GM18526 (cell line): ENCODE measurements around the gene H19.

Experiments
- POLR2A ChIP-seq: IDR thresholded peaks from 3 replicates; pipeline ENCODE4 v1.6.1; 2011; ENCODE audit not compliant: insufficient read length; ENCODE audit errors: extremely low read depth

The H19 gene

DNA sequence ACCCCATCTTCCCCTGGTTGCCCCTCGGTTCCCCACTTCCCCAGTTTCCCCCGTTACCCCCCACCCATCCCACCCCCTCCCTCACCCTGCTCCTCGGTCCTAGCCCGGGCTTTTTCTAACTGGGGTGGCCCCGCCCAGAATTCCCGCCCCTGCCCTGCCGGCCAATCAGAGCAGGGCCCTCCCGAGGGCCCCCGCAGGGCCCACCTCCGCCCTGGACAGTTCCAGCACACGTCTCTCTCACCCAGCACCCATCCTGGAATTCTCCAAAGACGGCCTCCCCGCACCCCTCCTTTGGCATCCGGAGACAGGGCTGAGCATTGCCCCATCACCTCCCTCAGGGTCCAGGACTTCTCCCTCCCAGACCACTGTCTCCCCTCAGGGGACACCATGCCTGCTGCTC is at the start of gene H19:
H19 (minus strand) TSS at position 88 of the 400 bp plus-strand sequence.
- no peak for TF ChIP-seq POLR2A

DNA sequence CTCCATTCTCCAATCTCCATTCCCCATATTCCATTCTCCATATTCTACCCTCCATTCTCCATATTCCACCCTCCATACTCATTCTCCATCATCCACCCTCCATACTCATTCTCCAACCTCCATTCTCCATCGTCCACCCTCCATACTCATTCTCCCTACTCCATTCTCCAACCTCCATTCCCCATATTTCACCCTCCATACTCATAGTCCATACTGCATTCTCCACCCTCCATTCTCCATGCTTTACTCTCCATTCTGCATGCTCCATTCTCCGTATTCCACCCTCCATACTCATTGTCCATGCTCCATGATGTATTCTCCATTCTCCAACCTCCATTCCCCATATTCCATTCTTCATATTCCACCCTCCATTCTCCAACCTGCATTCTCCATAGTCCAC is 44.3 kb upstream of the H19 start:
- no peak for TF ChIP-seq POLR2A

DNA sequence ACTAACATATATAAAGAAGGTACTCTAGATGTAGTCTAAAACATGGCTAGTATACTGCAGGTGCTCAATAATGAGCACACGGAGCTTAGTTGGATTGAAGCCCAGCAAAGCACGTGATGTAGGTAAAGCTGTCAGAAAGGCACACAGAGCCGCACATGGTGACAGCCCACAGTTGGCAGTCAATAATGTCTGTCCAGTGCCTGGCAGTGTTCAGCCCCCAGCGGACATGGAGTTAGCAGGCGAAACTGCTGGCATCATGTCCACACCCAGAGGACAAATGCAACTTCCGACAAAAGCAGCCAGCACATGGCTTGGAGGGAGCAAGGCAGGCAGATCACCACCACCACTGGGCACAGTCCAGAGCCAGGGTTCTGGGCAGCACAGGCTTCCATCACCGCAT is 43.5 kb upstream of the H19 start:
- no peak for TF ChIP-seq POLR2A

- no peak for TF ChIP-seq POLR2A
Measured at GRCh38 chr11:2039198-2039759, 41.6 kb upstream of the H19 start.

- TF ChIP-seq POLR2A = no peak
Measured at GRCh38 chr11:2036863-2037486, 39.3 kb upstream of the H19 start.

DNA sequence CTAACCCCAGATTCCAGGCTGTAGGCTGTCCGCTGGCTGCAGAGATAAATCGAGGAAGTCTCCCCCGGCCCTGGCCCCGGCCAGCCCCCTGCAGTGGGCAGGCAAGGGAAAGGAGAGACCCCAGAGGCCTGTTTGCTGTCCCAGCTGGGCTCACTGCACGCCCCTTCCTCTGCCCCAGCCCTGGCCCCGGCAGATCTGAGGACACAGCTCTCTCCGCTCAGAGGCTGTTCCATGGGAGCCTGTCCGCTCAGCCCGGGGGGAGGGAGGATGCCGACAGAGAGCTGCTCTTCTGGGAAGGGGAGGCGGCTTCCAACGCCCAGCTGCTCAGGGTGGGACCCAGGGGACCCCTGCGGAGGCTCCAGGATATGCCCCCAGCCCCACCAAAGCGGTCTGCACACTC is 37.7 kb upstream of the H19 start:
- TF ChIP-seq POLR2A = no peak

GRCh38 chr11:2031058-2031457 is 33.4 kb upstream of the H19 start:
- TF ChIP-seq POLR2A = no peak

DNA sequence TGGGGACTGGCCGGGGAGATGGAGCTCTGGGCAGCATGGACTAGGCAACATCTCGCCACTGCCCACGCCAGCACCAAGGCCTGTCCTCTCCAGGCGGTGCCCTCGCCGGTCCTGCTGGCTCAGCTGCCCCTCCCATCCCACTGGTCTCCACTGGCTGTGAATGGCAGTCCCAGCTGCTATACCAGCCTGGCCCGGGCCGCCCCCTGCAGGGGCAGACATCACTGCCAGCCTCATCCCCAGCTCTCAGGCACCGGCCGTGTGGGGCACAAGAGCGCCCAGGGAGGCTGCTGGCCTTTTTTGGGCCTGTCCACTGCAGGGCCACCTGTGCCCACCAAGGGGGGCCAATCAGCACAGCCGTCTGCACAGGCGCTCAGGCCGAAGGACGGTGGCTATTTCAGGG is 30.1 kb upstream of the H19 start:
- TF ChIP-seq POLR2A = no peak

DNA sequence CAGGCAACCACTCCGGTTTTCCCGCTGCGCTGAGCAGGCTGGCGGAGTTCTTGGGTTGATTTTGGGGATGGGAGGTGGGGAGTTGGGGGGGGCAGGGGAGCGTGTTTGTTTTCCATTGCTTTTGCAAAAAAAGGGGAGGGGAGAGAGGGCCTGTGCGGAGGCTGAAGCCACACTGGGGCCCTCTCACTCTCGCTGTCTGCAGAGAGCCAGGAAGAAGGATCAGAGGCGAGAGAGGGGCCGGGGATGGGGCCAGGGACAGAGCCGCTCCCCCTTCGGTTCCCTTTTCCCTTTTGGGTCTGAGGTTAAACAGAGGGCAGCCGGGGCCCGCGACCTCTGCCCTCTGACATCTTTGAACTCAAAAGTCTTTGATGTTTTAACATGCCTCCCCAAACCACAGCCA is 17.4 kb upstream of the H19 start:
- no peak for TF ChIP-seq POLR2A

DNA sequence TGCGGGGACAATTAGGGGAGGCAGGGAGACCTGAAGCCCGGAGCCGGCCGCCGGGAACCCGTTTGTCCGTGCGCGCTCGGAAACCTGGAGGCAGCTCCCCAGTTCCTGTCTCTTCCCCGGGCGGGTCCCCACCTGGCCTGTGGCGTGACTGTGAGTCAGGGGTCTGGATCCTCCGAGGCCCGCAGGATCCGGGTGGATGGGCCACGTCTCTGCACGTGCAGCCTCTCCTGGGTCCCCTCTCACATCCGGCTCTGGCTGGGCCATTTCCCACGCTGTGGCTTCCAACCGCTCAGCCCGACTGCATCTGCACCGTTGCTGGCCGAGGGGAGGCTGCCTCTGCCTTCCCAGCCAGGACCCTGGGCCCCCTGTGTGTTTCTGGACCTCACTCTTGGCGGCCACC is 14.8 kb upstream of the H19 start:
- TF ChIP-seq POLR2A = no peak

DNA sequence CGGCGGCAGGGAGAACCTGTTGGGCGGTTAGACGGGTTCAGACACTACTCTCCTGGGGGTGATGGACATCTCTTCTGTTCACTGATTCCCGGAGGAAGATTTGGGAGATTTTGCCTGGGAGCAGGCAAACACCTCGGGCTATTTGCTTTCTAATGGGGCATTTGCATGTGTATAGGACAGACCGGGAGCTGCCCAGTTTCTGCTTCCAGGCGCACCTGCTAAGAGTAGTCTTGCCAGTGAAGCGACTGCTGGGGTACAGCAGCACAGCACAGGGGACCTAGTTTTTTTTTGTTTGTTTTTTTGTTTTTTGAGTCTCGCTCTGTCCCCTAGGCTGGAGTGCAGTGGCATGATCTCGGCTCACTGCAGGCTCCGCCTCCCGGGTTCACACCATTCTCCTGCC is 6.8 kb upstream of the H19 start:
- TF ChIP-seq POLR2A = no peak

DNA sequence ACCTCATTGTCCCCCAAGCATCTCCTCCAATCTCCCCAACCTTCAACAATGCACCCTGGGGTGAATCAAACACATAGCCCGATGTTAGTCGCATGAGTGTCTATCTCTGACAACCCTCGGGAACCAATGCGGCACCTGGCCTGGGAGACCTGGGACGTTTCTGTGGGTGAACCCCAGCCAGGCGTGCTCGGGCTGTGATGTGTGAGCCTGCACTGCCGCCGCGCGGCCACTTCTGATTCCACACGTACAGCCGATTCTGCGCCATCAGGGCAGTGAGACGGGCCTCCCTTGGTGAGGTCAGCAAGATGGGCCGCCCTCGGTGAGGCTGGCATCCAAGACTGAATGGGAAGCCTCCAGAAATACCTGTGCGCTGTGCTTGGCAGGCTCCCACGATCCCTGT is 5.2 kb upstream of the H19 start:
- no peak for TF ChIP-seq POLR2A

DNA sequence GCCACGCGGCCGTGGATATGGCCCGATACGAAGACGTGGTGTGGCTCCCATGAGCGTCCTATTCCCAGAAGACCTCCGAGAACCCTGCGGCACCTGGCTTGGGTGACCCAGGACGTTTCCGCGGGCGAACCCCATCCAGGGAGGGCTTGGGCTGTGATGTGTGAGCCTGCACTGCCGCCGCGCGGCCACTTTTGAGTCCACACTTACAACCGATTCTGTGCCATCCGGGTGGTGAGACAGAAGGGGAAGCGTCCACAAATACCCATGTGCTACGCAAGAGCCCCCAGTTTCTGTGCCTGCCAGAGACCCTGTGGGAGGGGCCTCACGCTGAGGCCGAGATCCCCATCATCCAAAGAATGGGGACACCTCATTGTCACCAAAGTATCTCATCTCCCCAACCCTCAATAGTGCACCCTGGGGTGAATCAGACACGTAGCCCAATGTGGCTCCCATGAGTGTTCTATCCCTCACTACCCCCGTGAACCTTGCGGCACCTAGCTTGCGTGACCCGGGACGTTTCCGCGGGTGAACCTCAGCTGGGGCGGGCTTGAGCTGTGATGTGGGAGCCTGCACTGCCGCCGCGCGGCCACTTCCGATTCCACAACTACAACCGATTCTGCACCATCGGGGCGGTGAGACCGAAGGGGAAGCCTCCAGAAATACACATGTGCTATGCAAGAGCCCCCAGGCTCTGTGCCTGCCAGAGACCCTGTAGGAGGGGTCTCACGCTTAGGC is 4.6 kb upstream of the H19 start:
- no peak for TF ChIP-seq POLR2A

GRCh38 chr11:1998861-1999260 is 1.2 kb upstream of the H19 start:
- TF ChIP-seq POLR2A = no peak

- no peak for TF ChIP-seq POLR2A
Measured at GRCh38 chr11:1998290-1998689, 648 bp upstream of the H19 start.

- no peak for TF ChIP-seq POLR2A
Measured at GRCh38 chr11:1994121-1994520, 3.5 kb downstream of the H19 start.

DNA sequence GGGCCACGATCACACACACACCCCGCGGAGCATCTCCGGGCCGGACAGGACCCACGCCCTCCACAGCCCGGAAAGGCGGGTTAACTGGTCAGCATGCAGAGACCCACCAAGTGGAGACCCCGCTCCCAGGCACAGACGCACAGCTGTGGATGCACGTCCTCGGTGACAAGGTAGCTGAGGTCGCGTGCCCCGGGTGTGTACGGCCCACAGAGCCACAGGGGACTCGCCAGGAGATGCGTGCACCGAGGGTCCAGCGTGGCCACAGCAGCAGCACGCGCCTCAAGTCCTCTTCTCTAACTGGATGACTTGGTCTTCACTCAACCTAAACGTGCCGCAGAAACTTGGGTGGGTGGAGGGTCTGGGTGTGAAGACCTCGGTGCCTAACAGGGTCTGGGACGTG is 5.5 kb downstream of the H19 start:
- TF ChIP-seq POLR2A = no peak

DNA sequence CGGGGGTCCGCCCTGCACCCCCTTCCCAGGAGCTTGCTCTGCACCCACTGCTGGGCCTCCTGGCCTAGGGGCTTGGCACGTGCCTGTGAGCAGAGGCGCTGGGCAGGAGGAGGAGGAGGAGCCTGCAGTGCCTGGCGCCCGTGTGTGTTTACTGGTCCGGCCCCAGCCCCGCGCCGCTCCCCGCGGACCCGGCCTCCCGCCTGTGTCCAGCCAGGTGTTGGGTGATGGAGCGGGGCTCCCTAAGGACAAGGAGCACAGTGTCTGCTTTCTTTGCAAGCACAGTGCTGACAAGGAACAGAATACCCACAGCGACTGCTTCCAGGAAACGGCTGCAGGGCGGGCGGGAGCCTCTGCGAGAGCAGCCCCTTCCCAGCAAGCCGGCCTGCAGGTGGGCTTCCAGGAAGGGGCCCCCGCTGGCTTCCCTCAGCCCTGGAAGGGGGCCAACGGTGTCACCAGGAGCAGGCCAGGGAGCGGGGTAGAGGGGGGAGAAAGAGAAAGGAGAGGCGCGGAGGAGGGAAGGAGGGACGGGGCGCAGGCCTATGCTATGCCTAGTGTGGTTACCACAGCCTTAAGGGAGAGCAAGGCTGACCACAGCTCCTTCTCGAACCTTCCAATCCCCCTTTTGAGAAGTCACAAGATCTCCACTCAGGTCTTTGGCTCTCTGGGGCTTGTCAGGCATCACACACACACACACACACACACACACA is 6.6 kb downstream of the H19 start:
- no peak for TF ChIP-seq POLR2A
